Brain microvascular endothelial cell (primary cell): ENCODE measurements around the gene PRKN.

Experiments used
- DNase-seq: peaks from one replicate; pipeline ENCODE4 v3.0.0-alpha.2; 2020
- H3K27ac ChIP-seq: fragments of 250-450 bp; sonication (Bioruptor Pico); 2 replicates; pipeline ENCODE4 v1.5.1; 2020; ENCODE audit warnings: mild to moderate bottlenecking, moderate library complexity
- H3K27me3 ChIP-seq: fragments of 250-450 bp; sonication (Bioruptor Pico); replicated peaks from 2 replicates; pipeline ENCODE4 v1.5.1; 2020; ENCODE audit warnings: mild to moderate bottlenecking
- H3K36me3 ChIP-seq: fragments of 250-450 bp; sonication (Bioruptor Pico); replicated peaks from 2 replicates; pipeline ENCODE4 v1.5.1; 2020; ENCODE audit warnings: mild to moderate bottlenecking
- H3K4me3 ChIP-seq: 2 replicates; pipeline ENCODE4 v1.5.1; 2011; ENCODE audit warnings: low read depth, mild to moderate bottlenecking, control low read depth, low read length, moderate library complexity
- CTCF ChIP-seq: IDR thresholded peaks from 2 replicates; pipeline ENCODE4 v1.5.1; 2011; ENCODE audit warnings: low read depth, mild to moderate bottlenecking, moderate library complexity, low read length, control low read depth, inconsistent platforms; ENCODE audit errors: missing control alignments
- in situ Hi-C: cut with HindIII; loops from 2 replicates; pipeline ENCODE4 v1.10.0; 2017; ENCODE audit warnings: low sequenced_read_pairs, low pct_ligation_motif_present

Gene PRKN

DNA sequence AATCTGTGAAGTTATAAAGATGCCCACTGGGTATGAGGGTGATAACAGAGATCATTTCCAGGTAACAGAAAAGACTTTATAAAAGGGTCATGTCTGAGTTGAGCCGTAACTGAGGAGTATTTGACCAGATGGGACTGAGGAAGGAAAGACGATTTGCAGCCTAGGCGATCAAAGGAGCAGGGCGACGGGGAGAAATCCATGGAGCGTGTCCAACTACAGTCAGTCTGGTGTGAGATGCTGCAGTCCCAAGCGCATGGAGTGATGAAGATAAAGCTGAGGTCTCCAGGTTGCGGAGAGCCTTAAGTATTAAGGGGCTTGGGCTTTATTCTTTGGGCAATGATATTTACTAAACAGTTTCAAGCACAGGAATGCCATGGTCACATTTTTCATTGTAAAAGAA, 166.7 kb downstream of the PRKN start:
- TF ChIP-seq CTCF, result no peak
- Histone ChIP-seq H3K36me3 (no peaks in the 10 kb centered on the region), H3K27ac (no peak overlapping the region), H3K27me3 (no peaks in the 10 kb centered on the region), H3K4me3 (no peak overlapping the region)
- in situ Hi-C loops, result no loop called here
- no peak for DNase-seq

DNA sequence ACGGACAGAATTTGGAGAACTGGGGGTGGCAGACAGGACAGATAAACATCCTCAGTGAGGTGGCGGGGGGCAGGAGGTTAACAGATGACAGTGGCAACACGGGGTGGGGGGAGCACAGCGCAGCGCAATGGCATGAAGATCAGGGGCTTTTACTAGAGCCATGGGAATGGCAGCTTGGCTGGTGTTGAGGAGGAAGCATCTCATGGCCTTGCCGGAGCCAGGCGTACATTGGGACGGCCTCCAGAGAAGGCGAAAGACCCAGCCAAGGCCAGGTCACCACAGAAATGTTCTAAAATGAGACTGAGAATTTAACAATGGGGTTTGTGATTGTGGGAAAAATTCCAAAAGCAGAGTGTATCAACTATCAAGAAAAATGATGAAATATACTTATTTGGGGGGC, 173.0 kb downstream of the PRKN start:
- H3K36me3 ChIP-seq, result no peaks in the 10 kb centered on the region
- DNase-seq, result no peak
- no peaks in the 10 kb centered on the region for H3K27me3 ChIP-seq
- H3K27ac ChIP-seq, result no peak overlapping the region
- no peak overlapping the region for H3K4me3 ChIP-seq
- in situ Hi-C loops, result no loop called here
- TF ChIP-seq CTCF, result no peak

- no peak for DNase-seq
- in situ Hi-C loops, result no loop called here
- H3K27me3 ChIP-seq, result no peaks in the 10 kb centered on the region
- TF ChIP-seq CTCF, result no peak
- H3K27ac ChIP-seq, result no peak overlapping the region
- no peak overlapping the region for H3K4me3 ChIP-seq
- H3K36me3 ChIP-seq, result no peaks in the 10 kb centered on the region
Measured at GRCh38 chr6:162546905-162547304, 180.7 kb downstream of the PRKN start.

DNA sequence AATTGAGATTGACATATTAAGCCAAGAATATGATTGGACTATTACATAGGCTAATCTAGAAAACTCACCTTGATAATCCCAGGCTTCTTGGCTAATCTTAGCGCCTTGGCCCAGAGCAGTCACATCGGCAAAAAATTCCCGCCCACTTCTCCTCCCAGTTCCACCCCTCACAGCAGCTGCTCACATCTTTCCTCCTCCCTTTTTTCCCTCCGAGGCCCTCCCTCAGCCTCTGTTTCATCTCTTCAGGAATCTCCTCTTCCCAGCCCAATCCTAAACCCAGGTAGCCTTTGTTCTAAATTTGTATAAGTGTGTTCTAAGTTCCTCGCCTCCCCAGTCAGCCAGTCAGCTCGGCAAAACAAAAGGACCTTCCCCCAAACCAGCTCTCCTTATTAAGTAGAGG, 184.3 kb downstream of the PRKN start:
- Histone ChIP-seq H3K4me3 (no peak overlapping the region), H3K36me3 (no peaks in the 10 kb centered on the region), H3K27me3 (no peaks in the 10 kb centered on the region), H3K27ac (no peak overlapping the region)
- TF ChIP-seq CTCF, result no peak
- in situ Hi-C loops, result no loop called here
- DNase-seq, result no peak

- in situ Hi-C loops, result no loop called here
- H3K36me3 ChIP-seq, result no peaks in the 10 kb centered on the region
- no peak overlapping the region for H3K4me3 ChIP-seq
- DNase-seq, result no peak
- H3K27me3 ChIP-seq, result no peaks in the 10 kb centered on the region
- no peak overlapping the region for H3K27ac ChIP-seq
- TF ChIP-seq CTCF, result no peak
Measured at GRCh38 chr6:162541019-162541601, 186.5 kb downstream of the PRKN start.

DNA sequence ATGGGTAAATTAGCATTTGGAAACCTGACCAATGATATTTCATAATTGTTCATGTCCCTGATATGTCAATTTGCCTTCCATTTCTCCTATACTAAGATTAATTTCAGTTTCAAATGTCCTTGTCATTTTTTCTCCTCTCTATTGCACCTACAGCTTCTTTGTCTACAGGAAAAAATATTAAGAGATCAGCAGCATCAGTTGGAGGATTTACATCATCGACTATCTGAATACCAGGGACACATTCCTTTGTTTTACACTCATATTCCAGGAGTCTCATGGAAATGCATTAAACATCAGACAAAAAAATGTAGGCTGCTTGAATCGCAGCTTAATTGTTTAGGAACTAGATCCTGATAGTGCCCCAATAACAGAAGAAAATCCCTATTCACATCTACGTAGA, 188.2 kb downstream of the PRKN start:
- H3K27me3 ChIP-seq, result no peaks in the 10 kb centered on the region
- in situ Hi-C loops, result no loop called here
- H3K27ac ChIP-seq, result no peak overlapping the region
- no peaks in the 10 kb centered on the region for H3K36me3 ChIP-seq
- no peak for TF ChIP-seq CTCF
- H3K4me3 ChIP-seq, result no peak overlapping the region
- DNase-seq, result no peak
